Body of pancreas (tissue), 4 donors: ENCODE results near the gene UNCX.

Source experiments
- CTCF ChIP-seq, 7 experiments: fragments of 450-650 bp in 4 of 7; fragments of 200-600 bp in 3 of 7; sonication (generic) in 3 of 7; IDR thresholded peaks; one replicate each; pipeline ENCODE4 v1.5.1; 2016 to 2019; ENCODE audit warnings: antibody characterized with exemption in 7 of 7
- POLR2A ChIP-seq, 3 donors: fragments of 450-650 bp; IDR thresholded peaks; one replicate each; pipeline ENCODE4 v1.6.1; 2016; ENCODE audit warnings: antibody characterized with exemption in 3 of 3, mild to moderate bottlenecking in 2 of 3

- no peak for TF ChIP-seq POLR2A (IDR thresholded peaks at IDR 0.05)
- no peak for TF ChIP-seq CTCF (IDR thresholded peaks at IDR 0.05)
Observed at GRCh38 chr7:1188720-1189294, 43.9 kb upstream of the UNCX start.
